HL-60/S4 treated with retinoic acid at 250 ng/mL for 4 days and 3 days (cell line): ENCODE data around the gene PTPA.

Source experiments
- in situ Hi-C: fragments of 300-500 bp; cut with MboI; formaldehyde crosslinking; loops from 2 replicates; pipeline ENCODE4 v1.7.0; 2022; ENCODE audit warnings: low sequenced_read_pairs

The PTPA gene

DNA sequence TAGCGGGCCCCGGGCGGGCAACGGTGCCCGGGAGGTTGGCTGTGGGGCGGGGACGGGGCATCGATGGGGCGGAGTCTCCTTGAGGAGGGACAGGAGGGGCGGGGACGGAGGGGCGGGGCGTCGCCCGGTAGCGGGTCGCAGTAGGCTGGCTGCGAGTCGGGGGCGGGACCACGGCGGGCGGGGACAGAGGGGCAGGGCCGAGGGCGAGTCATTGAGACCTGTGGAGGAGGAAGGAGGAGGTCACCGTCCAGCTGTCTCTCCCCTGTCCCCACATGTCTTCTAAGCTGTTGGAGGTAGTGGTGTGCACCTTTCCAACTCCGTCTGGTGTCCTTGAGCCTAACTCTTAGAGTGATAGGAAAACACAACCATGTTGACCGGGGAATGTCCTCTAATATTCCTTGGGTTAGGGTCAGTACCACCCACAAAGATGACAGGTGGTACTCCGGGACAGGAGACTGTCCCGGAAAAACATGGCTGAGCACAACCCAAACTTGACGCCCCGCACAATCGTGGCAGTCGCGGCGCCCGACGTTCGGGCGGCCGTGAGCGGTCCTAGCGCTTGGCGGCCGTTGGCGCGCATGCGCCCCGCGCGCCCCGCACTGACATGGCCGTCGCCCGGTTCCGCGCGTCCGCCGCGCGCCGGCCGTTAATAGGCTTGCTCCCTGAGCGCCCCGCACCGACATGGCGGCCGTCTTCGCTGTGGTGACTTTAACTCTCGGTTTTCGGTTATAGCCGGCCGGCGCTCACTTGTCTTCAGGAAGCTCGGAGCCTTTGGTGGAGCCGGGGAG, at the start of gene PTPA, which contains the start of gene CRAT:
Gene PTPA (plus strand): TSS at position 676 of the 788 bp plus-strand sequence. CDS start 186 bp downstream, outside the sequence.
Gene CRAT (minus strand): TSS at position 54 of the 788 bp plus-strand sequence. CDS start 284 bp downstream, outside the sequence.
- in situ Hi-C loops, result no loop called here

DNA sequence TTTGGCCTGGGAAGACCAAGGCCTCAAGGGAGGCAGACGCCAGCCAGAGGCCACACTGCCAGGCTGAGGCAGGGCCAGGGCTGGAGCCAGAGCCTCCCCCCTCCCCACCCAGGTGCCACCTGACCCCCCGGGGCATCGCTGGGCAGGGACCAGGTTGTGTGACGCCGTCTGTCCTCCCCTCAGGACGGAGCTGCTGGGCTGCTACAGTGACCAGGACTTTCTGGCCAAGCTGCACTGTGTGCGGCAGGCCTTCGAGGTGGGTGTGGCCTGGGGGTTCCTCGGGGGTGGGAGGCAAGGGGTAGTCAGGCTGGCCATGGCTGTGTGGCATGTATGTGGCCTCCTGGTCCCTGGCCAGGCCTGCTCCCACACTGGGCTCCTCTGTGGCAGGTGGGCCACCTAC, 48.2 kb upstream of the PTPA start:
- in situ Hi-C loops, result no loop called here

DNA sequence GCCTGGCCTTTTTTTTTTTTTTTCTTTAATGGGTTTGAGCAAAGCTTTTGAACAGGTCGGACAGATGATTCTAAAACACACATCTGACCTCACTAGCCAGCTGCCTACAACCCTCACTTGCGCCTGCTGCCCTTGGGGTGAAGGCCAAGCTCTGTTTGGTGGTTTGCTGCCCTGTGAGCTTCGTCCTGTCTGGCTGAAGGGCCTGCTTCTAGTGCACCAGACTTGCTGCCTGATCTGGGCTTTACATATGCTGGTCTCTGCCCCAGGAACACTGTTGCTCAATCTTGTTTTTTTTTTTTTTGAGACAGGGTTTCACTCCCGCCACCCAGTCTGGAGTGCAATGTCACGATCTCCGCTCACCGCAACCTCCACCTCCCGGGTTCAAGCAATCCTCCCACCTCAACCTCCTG, 46.7 kb upstream of the PTPA start:
- in situ Hi-C loops, result no loop called here

DNA sequence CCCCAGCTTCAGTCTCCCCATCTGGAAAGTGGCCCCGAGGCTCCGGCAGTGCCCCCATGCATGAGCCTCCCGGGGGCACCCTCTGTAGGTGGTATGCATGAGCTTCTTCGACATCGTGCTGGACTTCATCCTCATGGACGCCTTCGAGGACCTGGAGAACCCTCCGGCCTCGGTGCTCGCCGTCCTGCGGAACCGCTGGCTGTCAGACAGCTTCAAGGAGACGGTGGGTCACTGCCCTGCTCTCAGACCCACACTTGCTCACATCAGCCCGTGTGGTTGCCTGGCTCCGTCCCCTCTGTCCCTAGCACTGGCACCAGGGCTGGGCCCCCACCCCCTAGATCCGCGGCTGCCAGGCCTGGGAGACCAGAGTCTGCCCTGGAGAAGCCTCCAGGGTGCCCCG, 43.1 kb upstream of the PTPA start:
- in situ Hi-C loops, result no loop called here

DNA sequence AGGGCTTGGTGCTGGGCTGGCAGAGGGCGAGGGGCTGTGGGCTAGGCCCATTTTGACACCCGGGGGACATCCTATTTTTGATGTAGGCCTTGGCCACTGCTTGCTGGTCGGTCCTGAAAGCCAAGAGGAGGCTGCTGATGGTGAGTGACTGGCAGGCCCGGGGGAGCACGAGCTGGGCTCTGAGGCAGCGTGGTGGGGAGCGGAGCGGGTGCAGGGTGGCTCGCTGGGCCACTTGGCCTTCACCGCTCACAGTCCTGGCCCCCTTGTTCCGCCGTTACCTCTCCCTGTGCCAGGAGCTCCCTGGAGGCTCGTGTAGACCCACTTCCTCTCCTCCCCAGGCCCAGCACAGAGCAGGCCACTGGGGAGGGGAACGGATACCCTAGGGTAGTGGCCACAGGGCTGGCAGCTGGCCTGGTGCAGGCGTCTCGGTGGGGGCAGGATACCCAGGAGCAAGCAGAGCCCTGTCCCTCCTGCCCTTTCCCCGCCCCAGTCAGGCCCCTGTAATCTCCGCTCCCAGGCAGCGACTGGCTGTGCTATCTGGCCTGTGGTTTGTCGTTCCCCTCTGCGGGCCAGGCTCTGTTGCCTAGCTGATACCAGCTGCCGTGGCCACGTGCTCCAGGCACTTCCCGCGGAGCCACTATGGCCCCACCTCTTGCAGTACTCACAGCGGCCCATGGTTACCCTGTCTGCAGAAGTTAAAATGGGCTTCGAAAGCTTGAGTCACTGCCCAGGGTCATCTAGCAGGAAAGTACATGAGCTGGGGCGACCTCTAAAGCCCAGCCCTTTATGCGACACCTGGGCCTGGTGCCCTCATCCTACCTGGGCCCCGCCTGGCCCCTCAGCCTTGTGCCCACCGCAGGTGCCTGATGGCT, 42.0 kb upstream of the PTPA start:
- in situ Hi-C loops, result no loop called here

DNA sequence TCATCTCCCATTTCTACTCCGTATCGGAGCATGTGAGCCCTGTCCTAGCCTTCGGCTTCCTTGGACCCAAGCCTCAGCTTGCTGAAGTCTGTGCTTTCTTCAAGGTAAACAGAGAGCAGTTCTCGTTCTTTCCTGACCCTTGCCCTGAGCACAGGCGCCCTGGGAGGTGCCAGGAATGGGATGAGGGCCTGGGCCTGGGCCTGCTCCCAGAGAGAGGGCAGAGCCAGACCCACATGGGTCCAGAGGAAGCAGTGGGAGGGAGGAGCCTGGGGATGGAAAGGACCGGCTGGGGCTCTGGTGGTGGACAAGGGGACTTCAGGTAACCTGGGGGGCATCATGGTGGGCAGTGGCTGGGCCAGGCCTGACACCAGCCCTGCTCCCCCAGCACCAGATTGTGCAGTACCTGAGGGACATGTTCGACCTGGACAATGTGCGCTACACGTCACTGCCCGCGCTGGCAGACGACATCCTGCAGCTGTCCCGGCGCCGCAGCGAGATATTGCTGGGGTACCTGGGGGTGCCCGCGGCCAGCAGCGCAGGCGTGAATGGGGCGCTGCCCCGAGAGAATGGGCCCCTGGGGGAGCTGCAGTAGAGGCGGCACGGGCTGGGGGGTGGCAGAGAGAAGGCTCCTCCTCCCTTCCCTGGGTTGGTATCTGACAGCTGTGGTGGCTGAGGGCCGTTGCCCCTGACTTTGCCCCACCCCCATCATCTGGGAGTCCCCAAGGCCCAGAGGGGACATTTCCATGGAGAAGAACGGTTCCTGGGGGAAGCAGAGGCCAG, 41.2 kb upstream of the PTPA start:
- in situ Hi-C loops, result no loop called here

DNA sequence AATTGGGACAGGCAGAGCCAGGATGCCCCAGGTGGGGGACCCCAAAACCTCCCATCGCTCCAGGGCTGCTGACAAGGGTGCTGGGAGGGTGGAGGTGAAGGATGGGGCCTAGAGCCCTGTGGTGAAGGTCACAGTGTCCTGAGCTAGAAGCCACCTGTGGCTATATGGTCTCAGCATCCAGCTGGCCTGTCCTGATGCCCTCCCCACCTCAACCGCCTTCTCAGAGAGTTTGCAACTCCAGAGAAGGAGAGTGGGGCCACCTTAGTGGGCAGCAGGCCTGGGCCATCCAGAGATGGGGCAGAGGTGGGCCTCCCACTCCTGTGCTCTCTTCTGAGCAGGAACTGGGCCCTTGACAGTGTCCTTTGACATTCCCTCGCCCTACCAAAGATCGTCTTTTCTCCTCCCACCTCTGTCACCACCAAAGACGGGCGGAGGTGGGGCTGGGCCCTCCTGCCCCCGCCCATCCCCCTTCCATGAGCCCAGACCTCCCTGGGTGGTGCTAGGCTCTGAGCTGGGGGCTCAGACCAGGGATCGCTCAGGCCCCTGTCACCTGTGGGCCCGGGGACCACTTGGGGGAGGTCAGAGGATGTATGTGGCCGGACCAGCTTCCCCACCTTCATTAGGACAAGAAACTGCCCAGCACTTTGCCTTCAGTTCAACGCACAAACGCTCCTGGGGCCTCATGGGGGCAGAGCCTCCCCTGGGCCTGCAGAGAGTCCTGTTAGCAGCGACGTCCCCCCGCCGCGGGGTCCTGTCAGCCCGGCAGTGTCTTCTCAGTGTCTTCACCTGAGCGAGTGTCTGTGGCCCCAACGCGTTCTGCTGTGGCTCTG, 40.3 kb upstream of the PTPA start:
- in situ Hi-C loops, result no loop called here

DNA sequence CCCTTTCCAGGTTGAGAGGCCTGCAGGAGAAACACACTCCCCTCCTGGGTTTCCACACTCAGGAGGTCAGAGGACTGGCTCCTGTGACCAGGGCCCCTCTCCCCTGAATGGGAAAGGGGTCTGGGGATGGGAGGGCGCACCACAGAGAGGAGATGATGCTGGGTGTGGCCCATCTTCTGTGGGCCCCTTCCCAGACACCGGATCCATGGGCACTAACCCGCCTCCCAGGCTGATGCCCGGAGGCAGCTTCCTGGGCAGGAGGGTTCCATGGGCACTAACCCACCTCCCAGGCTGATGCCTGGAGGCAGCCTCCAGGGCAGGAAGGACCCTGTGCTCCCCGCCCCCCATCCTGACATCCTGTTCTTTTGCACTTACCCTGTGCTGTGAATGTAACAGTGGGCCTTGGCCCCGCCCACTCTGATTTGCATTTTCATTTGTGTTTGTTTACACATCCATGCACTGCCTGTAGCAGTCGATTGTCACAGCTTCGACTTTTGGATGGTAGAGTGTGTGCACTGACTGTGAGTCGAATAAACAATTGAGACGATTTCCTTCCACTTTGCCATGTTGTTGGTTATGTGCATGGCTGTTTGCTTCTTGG, 39.6 kb upstream of the PTPA start:
- in situ Hi-C loops, result no loop called here

DNA sequence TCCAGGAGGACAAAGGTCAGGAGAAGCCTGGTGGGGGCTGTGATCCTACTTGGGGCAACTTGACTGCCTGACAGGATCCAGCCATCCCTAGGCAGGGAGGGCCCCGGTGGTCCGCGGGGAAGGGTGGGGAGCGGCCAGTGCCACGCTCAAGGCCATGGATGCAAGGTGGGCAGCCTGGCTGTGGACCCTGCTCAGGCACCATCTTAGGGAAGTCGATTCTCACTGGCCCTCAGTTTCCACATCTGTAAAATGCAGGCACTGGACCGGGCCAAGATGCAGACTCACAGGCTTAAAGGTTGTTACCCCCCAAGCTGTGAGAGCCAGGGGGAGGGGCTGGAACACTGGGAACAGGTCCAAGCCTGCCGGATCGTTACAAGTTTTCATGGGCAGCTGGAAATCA, 39.0 kb upstream of the PTPA start:
- in situ Hi-C loops, result no loop called here

DNA sequence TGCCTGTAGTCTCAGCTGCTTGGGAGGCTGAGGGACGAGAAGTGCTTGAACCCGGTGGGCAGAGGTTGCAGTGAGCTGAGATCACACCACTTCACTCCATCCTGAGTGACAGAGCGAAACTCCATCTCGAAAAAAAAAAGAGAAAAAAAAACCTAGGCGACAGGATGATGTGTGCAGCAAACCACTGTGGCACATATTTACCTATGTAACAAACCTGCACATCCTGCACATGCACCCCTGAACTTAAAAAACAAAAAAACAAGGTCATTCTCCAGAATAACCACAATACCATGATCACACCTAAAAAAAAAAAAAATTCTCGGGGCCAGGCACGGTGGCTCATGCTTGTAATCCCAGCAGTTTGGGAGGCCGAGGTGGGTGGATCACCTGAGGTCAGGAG, 37.8 kb upstream of the PTPA start:
- in situ Hi-C loops, result no loop called here

DNA sequence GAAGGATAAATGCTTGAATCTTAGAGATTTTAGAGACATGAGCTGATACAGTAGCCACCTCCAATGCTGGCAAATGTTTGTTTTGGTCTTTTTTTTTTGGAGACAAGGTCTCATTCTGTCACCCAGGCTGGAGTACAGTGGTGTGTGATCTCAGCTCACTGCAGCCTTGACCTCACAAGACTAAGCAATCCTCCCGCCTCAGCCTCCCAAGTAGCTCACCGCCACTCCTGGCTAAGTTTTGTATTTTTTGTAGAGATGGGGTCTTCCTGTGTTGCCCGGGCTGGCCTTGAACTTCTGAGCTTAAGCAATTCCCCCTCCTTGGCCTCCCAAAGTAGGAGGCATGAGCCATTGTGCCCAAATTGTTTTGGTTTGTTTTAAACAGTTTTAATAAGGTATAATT, 37.1 kb upstream of the PTPA start:
- in situ Hi-C loops, result no loop called here

DNA sequence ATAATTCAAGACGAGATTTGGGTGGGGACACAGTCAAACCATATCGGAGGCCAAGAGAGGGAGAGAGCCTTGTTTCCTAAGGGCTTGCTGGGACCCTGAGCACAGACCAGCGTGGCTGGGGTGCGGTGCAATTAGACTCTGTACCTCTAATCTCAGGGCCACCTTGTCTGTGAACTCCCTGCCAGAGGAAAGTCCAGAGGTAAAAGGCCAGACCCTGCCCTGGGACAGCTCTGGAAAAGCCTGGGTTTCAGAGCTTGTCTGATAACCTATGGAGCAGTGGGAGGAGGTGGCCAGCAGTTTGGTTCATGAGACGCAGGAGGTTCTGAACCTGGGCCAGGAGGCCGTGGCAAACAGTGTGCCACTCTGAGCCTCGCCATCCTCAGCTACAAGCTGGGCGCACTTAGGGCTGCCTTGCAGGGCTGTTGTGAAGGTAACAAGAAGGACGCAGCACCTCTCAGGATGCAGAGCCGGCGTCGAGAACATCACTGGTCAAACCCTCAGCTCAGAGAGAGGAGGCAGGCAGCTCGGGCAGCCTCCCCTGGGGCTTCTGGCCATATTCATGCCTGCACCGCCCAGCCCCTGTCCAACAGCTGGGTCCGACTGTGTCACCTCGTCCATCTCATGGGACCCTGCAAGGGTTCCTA, 35.1 kb upstream of the PTPA start:
- in situ Hi-C loops, result no loop called here

DNA sequence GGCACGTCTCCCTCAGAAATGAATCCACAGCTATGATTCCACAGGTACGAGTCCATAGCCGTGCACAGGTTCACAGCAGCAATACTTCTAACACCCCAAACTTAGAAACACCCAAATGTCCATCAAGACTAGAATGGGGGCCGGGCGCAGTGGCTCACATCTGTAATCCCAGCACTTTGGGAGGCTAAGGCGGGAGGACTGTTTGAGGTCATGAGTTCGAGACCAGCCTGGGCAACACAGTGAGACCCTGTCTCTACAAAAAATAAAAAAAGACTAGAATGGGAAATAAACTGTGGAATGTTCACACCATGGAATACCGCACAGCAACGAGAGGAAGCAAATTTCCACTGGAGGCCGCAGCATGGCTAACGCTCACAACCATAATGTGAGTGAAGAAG, 34.6 kb upstream of the PTPA start:
- in situ Hi-C loops, result no loop called here

DNA sequence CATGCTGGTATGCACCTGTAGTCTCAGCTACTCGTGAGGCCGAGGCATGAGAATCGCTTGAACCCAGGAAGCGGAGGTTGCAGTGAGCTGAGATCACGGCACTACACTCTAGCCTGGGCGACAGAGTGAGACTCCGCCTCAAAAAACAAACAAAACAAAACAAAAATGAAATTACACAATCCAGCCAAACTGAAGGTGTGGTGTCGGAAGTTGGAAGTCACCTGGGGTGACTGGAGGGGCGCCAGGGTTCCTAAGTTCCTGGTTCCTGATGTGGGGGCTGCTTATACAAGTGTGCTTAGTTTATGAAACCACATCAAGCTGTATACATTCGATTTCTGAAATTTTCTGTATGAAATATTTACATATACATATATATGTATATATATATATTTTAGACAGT, 34.0 kb upstream of the PTPA start:
- in situ Hi-C loops, result no loop called here

DNA sequence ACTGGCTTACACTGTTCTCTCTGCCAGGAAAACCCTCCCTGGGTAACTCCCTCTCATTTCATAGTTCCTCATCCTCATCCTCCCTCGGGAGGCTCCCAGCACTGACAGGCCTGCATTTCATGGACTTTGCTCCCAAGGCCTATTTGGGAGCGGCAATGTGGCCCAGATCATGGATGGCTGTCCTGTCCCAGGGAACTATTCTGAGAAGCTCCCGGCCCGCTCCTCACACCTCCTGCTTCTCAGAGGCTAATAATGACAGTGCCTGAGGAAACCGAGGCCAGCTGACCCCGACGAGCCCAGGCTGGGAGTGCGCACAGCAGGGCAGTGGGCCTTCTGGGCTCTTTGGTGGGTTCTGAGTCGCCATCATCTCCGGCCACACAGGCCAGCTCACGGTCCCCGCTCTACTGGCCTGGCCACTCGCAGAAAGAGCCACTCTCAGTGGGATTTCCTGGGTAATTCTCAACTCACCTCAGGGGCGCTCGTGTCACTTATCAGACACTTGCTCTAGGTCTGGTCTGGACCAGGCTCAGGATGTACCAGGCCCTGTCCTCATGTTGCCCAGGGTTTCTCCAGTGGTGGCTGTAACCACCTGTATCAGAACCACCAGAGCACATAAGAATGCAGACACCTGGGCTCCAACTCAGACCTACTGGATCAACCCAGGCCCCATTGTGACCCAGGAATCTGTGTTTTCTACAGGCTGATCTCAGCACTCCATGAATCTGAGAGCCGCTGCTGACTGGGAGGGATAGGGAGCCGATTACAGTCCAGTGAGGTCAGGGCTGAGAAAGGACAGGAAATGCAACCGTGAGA, 32.3 kb upstream of the PTPA start:
- in situ Hi-C loops, result no loop called here

DNA sequence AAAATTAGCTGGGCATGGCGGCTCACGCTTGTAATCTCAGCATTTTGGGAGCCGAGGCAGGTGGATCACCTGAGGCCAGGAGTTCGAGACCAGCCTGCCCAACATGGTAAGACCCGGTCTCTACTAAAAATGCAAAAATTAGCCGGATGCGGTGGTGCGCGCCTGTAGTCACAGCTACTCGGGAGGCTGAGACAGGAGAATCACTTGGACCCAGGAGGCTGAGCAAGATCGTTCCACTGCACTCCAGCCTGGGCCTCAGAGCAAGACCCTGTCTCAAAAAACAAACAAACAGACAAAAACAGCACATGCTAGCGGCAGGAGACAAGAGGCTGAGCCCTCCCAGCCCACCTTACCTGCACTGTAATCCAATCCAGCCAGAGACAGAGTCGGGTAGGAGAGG, 31.4 kb upstream of the PTPA start:
- in situ Hi-C loops, result no loop called here

DNA sequence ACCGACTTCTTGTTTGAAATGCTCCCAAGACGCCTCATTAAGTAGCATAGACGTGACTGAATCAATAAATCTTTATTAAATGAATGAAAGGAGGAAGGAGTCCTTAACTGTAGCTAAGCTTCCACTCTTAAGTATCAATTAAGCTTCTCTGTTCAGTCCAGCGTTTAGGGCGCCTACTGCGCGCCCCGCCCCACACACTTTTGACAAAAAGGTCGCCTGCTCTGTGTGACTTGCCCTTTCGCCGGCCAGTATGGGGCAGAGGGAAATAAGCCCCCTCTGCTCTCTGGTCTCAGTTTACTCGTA, 31.0 kb upstream of the PTPA start:
- in situ Hi-C loops, result no loop called here

DNA sequence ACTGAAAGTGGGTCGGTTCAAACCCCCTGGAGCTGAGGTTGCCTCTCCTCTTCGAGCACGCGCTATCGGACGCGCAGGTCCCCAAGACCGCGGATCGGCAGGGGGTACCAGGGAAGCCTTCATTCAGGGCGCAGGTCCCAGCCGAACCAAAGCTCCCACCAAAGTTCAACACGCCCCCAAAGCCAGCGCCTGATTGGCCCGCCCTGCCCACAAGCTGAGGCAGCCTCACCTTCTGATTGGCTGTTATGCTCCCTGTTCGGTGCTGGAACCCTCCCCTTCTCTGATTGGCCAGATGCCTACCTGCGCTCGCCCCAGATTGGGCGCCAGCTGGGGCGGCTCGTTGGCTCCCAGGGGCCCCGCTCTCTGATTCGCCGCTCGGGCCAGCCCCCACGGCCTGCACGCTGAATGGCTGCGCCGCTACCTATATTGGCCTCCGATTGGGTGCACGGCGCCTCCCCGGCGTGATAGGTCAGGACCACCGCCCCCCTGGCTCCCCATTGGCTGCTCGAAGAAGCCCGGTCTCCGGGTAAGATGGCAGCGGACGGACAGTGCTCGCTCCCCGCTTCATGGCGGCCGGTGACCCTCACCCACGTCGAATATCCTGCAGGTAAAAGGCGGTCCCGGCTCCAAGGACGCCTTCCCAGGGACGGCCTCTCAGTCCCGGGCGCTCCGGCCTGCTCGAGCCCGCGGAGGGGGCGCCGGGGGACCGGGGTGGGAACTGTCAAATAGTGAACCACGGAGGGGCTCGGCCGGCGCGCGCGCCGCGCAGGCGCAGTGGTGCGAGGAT, 30.4 kb upstream of the PTPA start, which contains the start of gene DOLPP1:
Gene DOLPP1 (plus strand): TSS at position 511 of the 787 bp plus-strand sequence. CDS start 21 bp downstream, at position 532.
- in situ Hi-C loops, result no loop called here
